ENCODE data around the gene GOLGA8A. TPM values are rescaled to one million over a fixed set of nuclear protein-coding genes. Genes with fewer than 3 reads are reported as not detected.

Gene GOLGA8A
- total and polyA plus RNA-seq, 2 donors (not counting 1 experiment from before 2014, with no cell fraction given) = 3.3 to 18.1 TPM

Other genes with a start within 250 kb of the GOLGA8A start
- 35.0 and 39.8 TPM in 2 replicates for gene KATNBL1, start 227.7 kb downstream of the GOLGA8A start, total RNA-seq
- 25.8 and 26.4 TPM in 2 replicates for gene KATNBL1, start 227.7 kb downstream of the GOLGA8A start, polyA plus RNA-seq
- 170 and 205 TPM in 2 replicates for gene EMC4, start 212.8 kb downstream of the GOLGA8A start, total RNA-seq
- 137 and 146 TPM in 2 replicates for gene EMC4, start 212.8 kb downstream of the GOLGA8A start, polyA plus RNA-seq
- 18.5 and 26.9 TPM in 2 replicates for gene SLC12A6, start 100.0 kb downstream of the GOLGA8A start, total RNA-seq
- gene SLC12A6, start 100.0 kb downstream of the GOLGA8A start, polyA plus RNA-seq = 15.7 and 19.2 TPM in 2 replicates
- 151 and 189 TPM in 2 replicates for gene NOP10, start 94.7 kb downstream of the GOLGA8A start, total RNA-seq
- gene NOP10, start 94.7 kb downstream of the GOLGA8A start, polyA plus RNA-seq = 277 and 392 TPM in 2 replicates
- not detected in 2 replicates for gene NUTM1, start 94.5 kb downstream of the GOLGA8A start, total RNA-seq
- not detected in 2 replicates for gene NUTM1, start 94.5 kb downstream of the GOLGA8A start, polyA plus RNA-seq
- 6.2 and 6.3 TPM in 2 replicates for gene LPCAT4, start 70.6 kb downstream of the GOLGA8A start, total RNA-seq
- gene LPCAT4, start 70.6 kb downstream of the GOLGA8A start, polyA plus RNA-seq = 21.8 and 24.2 TPM in 2 replicates
- 14.7 and 19.5 TPM in 2 replicates for gene GOLGA8B, start 145.8 kb upstream of the GOLGA8A start, total RNA-seq
- gene GOLGA8B, start 145.8 kb upstream of the GOLGA8A start, polyA plus RNA-seq = 9.4 and 19.6 TPM in 2 replicates

Measured in fibroblast of lung (primary cell).